GM19043 (cell line): ENCODE results near the gene RAD51AP1.
"Not testable (repeated sequence)": the region's sequence is repeated elsewhere in the genome, so short reads cannot be mapped to it uniquely, and the experiment has no call there.

Source experiments
- ATAC-seq: cut with Tn5 transposase; IDR thresholded peaks from one replicate; pipeline ENCODE4 v1.9.1; 2021; ENCODE audit warnings: low read depth; ENCODE audit not compliant: unreplicated experiment

Gene RAD51AP1

GRCh38 chr12:4538207-4539160 lies at the start of gene RAD51AP1:
Gene RAD51AP1 (plus strand): TSS chr12:4538890. CDS start chr12:4538940, 50 bp downstream.
- peak; percentile 81 for ATAC-seq

GRCh38 chr12:4489556-4489955 lies 49.1 kb upstream of the RAD51AP1 start:
- no peak for ATAC-seq

- no peak for ATAC-seq
Measured at GRCh38 chr12:4490973-4491372, 47.7 kb upstream of the RAD51AP1 start.

GRCh38 chr12:4496145-4496838 lies 42.4 kb upstream of the RAD51AP1 start:
- ATAC-seq: no peak

- no peak for ATAC-seq
Measured at GRCh38 chr12:4499186-4499585, 39.5 kb upstream of the RAD51AP1 start.

- ATAC-seq: no peak
Measured at GRCh38 chr12:4505376-4505986, 33.2 kb upstream of the RAD51AP1 start.

GRCh38 chr12:4506430-4506829 lies 32.3 kb upstream of the RAD51AP1 start:
- no peak for ATAC-seq

GRCh38 chr12:4506870-4507269 lies 31.8 kb upstream of the RAD51AP1 start:
- ATAC-seq: peak; percentile 81

GRCh38 chr12:4508503-4508902 lies 30.2 kb upstream of the RAD51AP1 start:
- ATAC-seq: not testable (repeated sequence)

GRCh38 chr12:4509269-4509668 lies 29.4 kb upstream of the RAD51AP1 start:
- ATAC-seq: not testable (repeated sequence)

GRCh38 chr12:4518106-4518728 lies 20.5 kb upstream of the RAD51AP1 start:
- ATAC-seq: no peak

- ATAC-seq: not testable (repeated sequence)
Measured at GRCh38 chr12:4523443-4523842, 15.2 kb upstream of the RAD51AP1 start.

GRCh38 chr12:4526923-4527546 lies 11.7 kb upstream of the RAD51AP1 start:
- ATAC-seq: no peak

- no peak for ATAC-seq
Measured at GRCh38 chr12:4530160-4530559, 8.5 kb upstream of the RAD51AP1 start.

GRCh38 chr12:4530982-4531586 lies 7.6 kb upstream of the RAD51AP1 start:
- ATAC-seq: no peak

GRCh38 chr12:4535092-4535491 lies 3.6 kb upstream of the RAD51AP1 start:
- no peak for ATAC-seq

GRCh38 chr12:4535871-4536270 lies 2.8 kb upstream of the RAD51AP1 start:
- no peak for ATAC-seq

- no peak for ATAC-seq
Measured at GRCh38 chr12:4539167-4539870, 629 bp downstream of the RAD51AP1 start.

GRCh38 chr12:4540170-4540569 lies 1.5 kb downstream of the RAD51AP1 start:
- no peak for ATAC-seq
